HT1080 (cell line): ENCODE results near the gene CCNB1. TPM values are rescaled to one million over a fixed set of nuclear protein-coding genes. Genes with fewer than 3 reads are reported as not detected.
"Not testable (repeated sequence)": the region's sequence is repeated elsewhere in the genome, so short reads cannot be mapped to it uniquely, and the experiment has no call there.

Experiments used
- DNase-seq: peaks from one replicate; pipeline ENCODE4 v3.0.0-alpha.2; 2015; ENCODE audit warnings: low read depth
- polyA plus RNA-seq, 2 experiments: library from polyadenylated mRNA; depleted of rRNA; stranded (reverse); fragments of >200 nt; gene quantifications; 2 replicates each; pipeline ENCODE4 v1.2.3, GENCODE V29; 2015
- total RNA-seq: library from RNA; depleted of rRNA; stranded (reverse); fragments of >200 nt; shearing (Covaris generic); gene quantifications from 2 replicates; pipeline ENCODE4 v1.2.3, GENCODE V29; 2014; rRNA removed

CCNB1 gene
- 452 and 478 TPM in 2 replicates for total RNA-seq
- 252 and 256 TPM in 2 replicates for polyA plus RNA-seq (2015; cell fraction: cytosol; rRNA removed)
- 336 and 367 TPM in 2 replicates for polyA plus RNA-seq (2015; cell fraction: nucleus; rRNA removed)

- peak; percentile 98 for DNase-seq
These were observed at the start of gene CCNB1 for GRCh38 chr5:69166686-69167492. CCNB1 (plus strand) TSS chr5:69167150; CDS start chr5:69167263, 113 bp downstream.

GRCh38 chr5:69129413-69129812 lies 37.5 kb upstream of the CCNB1 start:
- DNase-seq: peak; percentile 11

- DNase-seq: no peak
These were observed 36.7 kb upstream of the CCNB1 start for GRCh38 chr5:69130241-69130640.

GRCh38 chr5:69131304-69131703 lies 35.6 kb upstream of the CCNB1 start:
- DNase-seq: no peak

- DNase-seq: no peak
These were observed 32.8 kb upstream of the CCNB1 start for GRCh38 chr5:69134126-69134525.

GRCh38 chr5:69136293-69136692 lies 30.7 kb upstream of the CCNB1 start:
- no peak for DNase-seq

GRCh38 chr5:69137208-69137607 lies 29.7 kb upstream of the CCNB1 start:
- DNase-seq: not testable (repeated sequence)

- no peak for DNase-seq
These were observed 29.1 kb upstream of the CCNB1 start for GRCh38 chr5:69137807-69138206.

GRCh38 chr5:69138766-69139165 lies 28.2 kb upstream of the CCNB1 start:
- no peak for DNase-seq

- DNase-seq: not testable (repeated sequence)
These were observed 26.7 kb upstream of the CCNB1 start for GRCh38 chr5:69140239-69140638.

- DNase-seq: no peak
These were observed 26.1 kb upstream of the CCNB1 start for GRCh38 chr5:69140827-69141226.

- DNase-seq: not testable (repeated sequence)
These were observed 18.4 kb upstream of the CCNB1 start for GRCh38 chr5:69148576-69148975.

GRCh38 chr5:69148981-69149675 lies 17.8 kb upstream of the CCNB1 start:
- no peak for DNase-seq

GRCh38 chr5:69149676-69150010 lies 17.3 kb upstream of the CCNB1 start:
- DNase-seq: no peak

GRCh38 chr5:69152731-69153130 lies 14.2 kb upstream of the CCNB1 start:
- no peak for DNase-seq

GRCh38 chr5:69156456-69156855 lies 10.5 kb upstream of the CCNB1 start:
- DNase-seq: no peak

- no peak for DNase-seq
These were observed 8.9 kb upstream of the CCNB1 start for GRCh38 chr5:69158039-69158438.

GRCh38 chr5:69160651-69161050 lies 6.3 kb upstream of the CCNB1 start:
- DNase-seq: no peak

- DNase-seq: no peak
These were observed 524 bp downstream of the CCNB1 start for GRCh38 chr5:69167493-69167855.

GRCh38 chr5:69167929-69168328 lies 979 bp downstream of the CCNB1 start:
- DNase-seq: no peak

GRCh38 chr5:69170495-69170894 lies 3.5 kb downstream of the CCNB1 start:
- DNase-seq: no peak

GRCh38 chr5:69170969-69171368 lies 4.0 kb downstream of the CCNB1 start:
- no peak for DNase-seq
